Mesodermal cell (in vitro differentiated cells): ENCODE data around the gene RNASET2.

ENCODE experiments used
- H3K27ac ChIP-seq: 2 replicates; pipeline ENCODE4 v1.7.0; 2013; ENCODE audit warnings: mild to moderate bottlenecking, low read depth, low read length, moderate library complexity; ENCODE audit not compliant: severe bottlenecking
- H3K36me3 ChIP-seq: 2 replicates; pipeline ENCODE4 v1.7.1; 2013; ENCODE audit warnings: mild to moderate bottlenecking, low read length, moderate library complexity; ENCODE audit not compliant: control insufficient read depth, insufficient read depth
- H3K4me1 ChIP-seq: one replicate; pipeline ENCODE4 v1.7.1; 2013; ENCODE audit warnings: mild to moderate bottlenecking, low read length; ENCODE audit not compliant: insufficient read depth, control insufficient read depth, poor library complexity, severe bottlenecking
- H3K4me3 ChIP-seq: 2 replicates; pipeline ENCODE4 v1.7.0; 2013; ENCODE audit warnings: low read length, control low read depth, mild to moderate bottlenecking; ENCODE audit not compliant: insufficient read depth, poor library complexity, severe bottlenecking; ENCODE audit errors: extremely low read depth
- H3K9me3 ChIP-seq: 2 replicates; pipeline ENCODE4 v1.7.1; 2013; ENCODE audit warnings: mild to moderate bottlenecking, low read length, moderate library complexity; ENCODE audit not compliant: control insufficient read depth
- WGBS, 2 experiments: methylation state at CpG; one replicate each; pipeline ENCODE4 v1.1.5; 2013; ENCODE audit warnings: missing lambda C conversion rate in 2 of 2; ENCODE audit not compliant: insufficient coverage in 2 of 2; 5-methylcytosine and 5-hydroxymethylcytosine counted together

RNASET2 gene

DNA sequence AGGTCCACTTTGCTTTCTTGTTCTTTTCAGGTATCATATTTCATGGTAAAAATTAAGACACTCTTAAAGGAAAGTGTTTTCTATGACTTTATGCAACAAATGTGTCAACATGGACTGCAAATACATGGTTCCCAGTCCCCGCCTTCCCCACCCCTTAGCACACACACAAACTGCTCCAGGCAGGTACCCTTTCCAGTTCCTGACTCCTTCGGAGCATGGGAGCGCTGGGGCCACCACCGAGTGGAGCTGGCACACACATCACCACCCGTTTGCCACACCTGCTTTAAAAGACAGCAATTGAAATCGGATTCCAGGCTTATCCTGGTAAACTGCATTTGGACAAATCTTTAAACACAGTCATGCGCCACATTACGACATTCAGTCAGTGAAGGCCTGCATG lies 22.2 kb downstream of the RNASET2 start:
- H3K9me3 ChIP-seq = no peaks in the 10 kb centered on the region
- 90% methylated on average over 6 to 8 of the region's 8 CpGs for WGBS, 2 experiments

GRCh38 chr6:166933396-166933795 lies 23.0 kb downstream of the RNASET2 start:
- H3K36me3 ChIP-seq = no peaks in the 10 kb centered on the region
- no peaks in the 10 kb centered on the region for H3K4me1 ChIP-seq
- no peak overlapping the region for H3K27ac ChIP-seq
- WGBS, 2 experiments = 92 to 94% methylated on average over 5 to 6 of the region's 6 CpGs
- H3K4me3 ChIP-seq = no peak overlapping the region
- no peaks in the 10 kb centered on the region for H3K9me3 ChIP-seq

More for the DNA sequence above, 22.2 kb downstream of the RNASET2 start:
- Histone ChIP-seq H3K4me1 (no peaks in the 10 kb centered on the region), H3K4me3 (no peak overlapping the region), H3K36me3 (no peaks in the 10 kb centered on the region), H3K27ac (no peak overlapping the region)

- Histone ChIP-seq H3K27ac (no peak overlapping the region), H3K9me3 (no peaks in the 10 kb centered on the region), H3K36me3 (no peaks in the 10 kb centered on the region), H3K4me3 (no peak overlapping the region), H3K4me1 (no peaks in the 10 kb centered on the region)
- WGBS, 2 experiments = 88 to 92% methylated on average over 6 to 7 of the region's 10 CpGs
Measured at GRCh38 chr6:166932616-166933015, 23.7 kb downstream of the RNASET2 start.

GRCh38 chr6:166932116-166932515 lies 24.2 kb downstream of the RNASET2 start:
- Histone ChIP-seq H3K4me3 (no peak overlapping the region), H3K27ac (no peak overlapping the region), H3K9me3 (no peaks in the 10 kb centered on the region), H3K36me3 (no peaks in the 10 kb centered on the region), H3K4me1 (no peaks in the 10 kb centered on the region)
- WGBS, 2 experiments = 83 to 84% methylated on average over 5 to 6 of the region's 6 CpGs

DNA sequence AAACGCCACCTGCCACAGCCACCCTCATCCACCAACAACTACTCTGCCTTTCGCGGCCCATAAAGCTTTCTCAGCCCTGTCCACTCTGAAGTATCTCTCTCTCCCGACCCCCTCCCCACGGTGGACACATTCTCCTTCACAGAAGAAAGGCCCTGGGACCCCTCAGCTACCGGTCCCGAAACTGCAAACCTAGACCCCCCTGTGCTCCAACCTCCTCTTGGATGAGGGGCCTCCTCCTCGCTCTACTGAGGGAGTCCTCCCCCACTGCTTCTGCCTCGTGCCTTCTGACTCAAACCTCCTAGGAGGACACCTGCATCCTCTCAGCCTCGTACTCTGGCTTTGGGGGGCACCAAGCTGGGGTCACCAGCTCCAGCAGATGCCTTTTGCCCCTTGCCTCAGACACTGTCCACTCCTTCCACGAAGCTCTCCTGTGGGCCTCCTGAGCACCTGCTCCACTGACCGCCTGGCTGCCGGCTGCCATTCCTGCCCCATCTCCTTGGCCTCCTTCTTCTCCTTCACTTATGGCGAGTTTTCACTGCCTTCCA lies 24.9 kb downstream of the RNASET2 start:
- 94 to 95% methylated on average over 8 to 14 of the region's 14 CpGs for WGBS, 2 experiments

GRCh38 chr6:166930354-166930891 lies 25.9 kb downstream of the RNASET2 start:
- 90 to 98% methylated on average over 2 to 4 of the region's 4 CpGs for WGBS, 2 experiments
- no peaks in the 10 kb centered on the region for H3K36me3 ChIP-seq
- H3K4me1 ChIP-seq = no peaks in the 10 kb centered on the region
- no peak overlapping the region for H3K4me3 ChIP-seq
- no peaks in the 10 kb centered on the region for H3K9me3 ChIP-seq
- no peak overlapping the region for H3K27ac ChIP-seq

More for the DNA sequence above, 24.9 kb downstream of the RNASET2 start:
- Histone ChIP-seq H3K36me3 (no peaks in the 10 kb centered on the region), H3K27ac (no peak overlapping the region), H3K9me3 (no peaks in the 10 kb centered on the region), H3K4me1 (no peaks in the 10 kb centered on the region), H3K4me3 (no peak overlapping the region)

- Histone ChIP-seq H3K36me3 (no peaks in the 10 kb centered on the region), H3K4me3 (no peak overlapping the region), H3K9me3 (no peaks in the 10 kb centered on the region), H3K4me1 (no peaks in the 10 kb centered on the region), H3K27ac (no peak overlapping the region)
- WGBS, 2 experiments = 95 to 98% methylated on average over 8 of the region's 9 CpGs
Measured at GRCh38 chr6:166929542-166930189, 26.7 kb downstream of the RNASET2 start.

DNA sequence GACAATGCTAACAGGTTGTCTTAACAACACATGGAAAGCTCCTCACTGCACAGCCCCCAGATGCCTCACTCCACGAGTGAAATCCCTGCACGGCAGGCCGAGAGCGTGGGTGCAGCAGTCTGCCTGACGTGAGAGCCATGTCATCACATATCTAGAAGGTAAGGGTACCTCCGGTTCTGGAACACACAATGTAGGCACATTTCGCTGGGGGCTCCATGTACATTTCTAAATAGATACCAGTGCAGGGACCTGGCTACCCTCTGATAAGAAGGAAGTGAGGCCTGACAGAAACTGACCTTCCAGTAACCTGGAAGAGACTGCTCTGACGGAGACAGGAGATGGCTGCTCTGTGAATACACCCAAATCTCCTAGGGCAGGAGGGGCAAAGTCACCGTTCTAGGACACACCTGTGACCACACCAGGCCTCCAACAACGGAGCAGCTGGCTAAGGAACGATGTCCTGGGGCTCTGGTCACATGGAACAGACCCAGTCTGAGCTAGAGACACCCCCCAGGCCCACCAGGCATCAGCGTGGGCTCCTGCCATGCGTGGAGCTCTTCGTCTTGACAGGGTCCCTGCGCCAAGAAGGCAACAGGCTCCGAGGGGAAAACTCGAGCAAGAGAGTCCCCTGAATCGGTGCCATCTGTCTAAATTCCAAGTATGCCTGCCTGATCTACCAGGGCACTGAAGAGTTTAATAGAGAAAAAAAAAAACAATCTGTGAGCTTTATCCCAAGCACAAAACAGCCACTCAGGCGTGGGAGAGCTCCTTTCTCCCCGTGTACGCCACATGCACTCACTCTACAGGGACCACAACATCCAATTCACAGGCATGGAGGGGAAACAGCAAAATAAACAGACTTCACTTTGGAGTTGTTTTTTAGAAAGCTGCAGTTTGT lies 27.5 kb downstream of the RNASET2 start:
- H3K4me3 ChIP-seq = no peak overlapping the region
- H3K36me3 ChIP-seq = no peaks in the 10 kb centered on the region
- no peaks in the 10 kb centered on the region for H3K9me3 ChIP-seq
- 89 to 94% methylated on average over 12 to 18 of the region's 21 CpGs for WGBS, 2 experiments
- no peak overlapping the region for H3K27ac ChIP-seq
- H3K4me1 ChIP-seq = no peaks in the 10 kb centered on the region

DNA sequence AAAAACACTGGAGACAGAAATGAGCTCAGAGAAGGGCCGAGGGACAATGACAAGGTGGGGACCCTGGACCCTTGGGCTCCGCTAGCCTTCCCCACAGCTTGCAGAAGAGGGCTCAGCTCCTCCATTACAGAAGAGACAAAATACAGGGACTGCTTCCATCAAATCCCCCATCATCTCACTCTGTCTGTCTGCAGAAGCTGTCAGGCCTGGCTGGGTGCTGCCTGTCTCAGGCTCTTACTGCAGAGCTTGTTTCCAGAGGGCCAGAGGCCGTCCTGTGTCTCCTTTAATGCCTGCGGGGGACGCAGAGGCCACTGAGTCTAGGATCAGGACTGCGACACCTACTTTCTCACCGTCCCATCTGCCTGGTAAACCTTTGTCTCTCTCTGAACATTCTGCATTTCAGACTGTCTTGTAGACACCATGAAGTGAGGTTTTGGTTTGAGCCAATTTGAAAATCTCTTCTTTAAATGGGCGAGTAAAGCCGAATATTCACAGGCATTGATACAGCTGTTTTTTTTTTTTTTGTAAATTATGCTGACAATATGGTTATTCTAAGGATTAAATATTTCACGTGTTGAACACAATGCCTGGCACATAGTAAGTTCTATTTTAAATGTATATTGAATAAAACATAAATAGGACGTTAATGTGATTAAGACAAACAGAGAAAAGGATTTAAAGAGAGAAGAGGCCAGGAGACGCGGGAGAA lies 28.3 kb downstream of the RNASET2 start:
- 82 to 86% methylated on average over 9 of the region's 13 CpGs for WGBS, 2 experiments
- no peaks in the 10 kb centered on the region for H3K4me1 ChIP-seq
- no peaks in the 10 kb centered on the region for H3K9me3 ChIP-seq
- H3K27ac ChIP-seq = no peak overlapping the region
- H3K4me3 ChIP-seq = no peak overlapping the region
- no peaks in the 10 kb centered on the region for H3K36me3 ChIP-seq

DNA sequence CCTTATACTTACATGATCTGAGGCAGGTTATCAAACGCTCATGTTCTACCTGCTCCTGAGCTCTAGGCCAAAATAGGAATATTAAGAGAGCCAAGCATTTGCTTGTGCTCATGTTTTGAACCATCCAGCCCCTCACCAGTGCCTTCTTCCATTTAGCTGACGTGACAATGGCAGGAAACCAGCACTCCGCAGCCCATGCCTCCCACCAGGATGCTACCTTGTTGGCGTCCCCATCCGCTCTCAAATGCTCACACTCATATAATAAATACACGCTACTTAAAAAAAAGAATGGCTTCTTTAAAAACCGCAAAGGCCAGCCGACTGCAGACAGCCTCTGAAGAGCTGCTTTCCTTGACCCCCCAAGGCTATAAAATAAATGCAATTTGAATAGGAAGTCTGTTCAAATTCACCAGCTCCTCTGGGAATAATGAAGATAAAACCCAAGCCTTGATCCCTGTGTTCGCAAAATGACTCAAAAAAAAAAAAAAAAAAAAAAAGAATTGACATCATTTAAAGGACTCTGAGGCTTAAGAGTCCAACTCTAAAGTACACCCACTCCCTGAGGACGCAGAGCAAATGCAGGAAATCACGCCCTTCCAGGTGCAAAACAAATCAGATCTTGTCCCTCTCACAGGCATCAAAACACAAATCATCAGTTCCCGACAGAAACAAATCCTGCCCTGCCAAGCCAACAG lies 29.0 kb downstream of the RNASET2 start:
- Histone ChIP-seq H3K27ac (no peak overlapping the region), H3K4me1 (no peaks in the 10 kb centered on the region), H3K36me3 (no peaks in the 10 kb centered on the region), H3K4me3 (no peak overlapping the region), H3K9me3 (no peaks in the 10 kb centered on the region)
- 89 to 92% methylated on average over 7 to 9 of the region's 12 CpGs for WGBS, 2 experiments
